Mesenchymal stem cell (in vitro differentiated cells and primary cell): ENCODE measurements around the gene TMEM123.

Experiments used
- DNase-seq: peaks from one replicate; pipeline ENCODE4 v3.0.0-alpha.2; 2013
- H2AFZ ChIP-seq: one replicate; pipeline ENCODE4 v1.6.1; 2013; ENCODE audit warnings: low read depth, mild to moderate bottlenecking, control low read depth, inconsistent platforms, low read length, moderate library complexity
- H2AK5ac ChIP-seq: 2 replicates; pipeline ENCODE4 v1.6.1; 2013; ENCODE audit warnings: low read length, moderate library complexity, mild to moderate bottlenecking, inconsistent platforms; ENCODE audit not compliant: severe bottlenecking
- H2BK120ac ChIP-seq: one replicate; pipeline ENCODE4 v1.6.1; 2013; ENCODE audit warnings: low read depth, mild to moderate bottlenecking, inconsistent platforms, low read length, moderate library complexity
- H2BK12ac ChIP-seq, 2 experiments: one replicate each; pipeline ENCODE4 v1.6.1; 2013; ENCODE audit warnings: inconsistent platforms in 2 of 2, low read length in 2 of 2, mild to moderate bottlenecking in 2 of 2, moderate library complexity in 2 of 2, control low read depth in 1 of 2
- H2BK15ac ChIP-seq: one replicate; pipeline ENCODE4 v1.6.1; 2013; ENCODE audit warnings: mild to moderate bottlenecking, low read depth, inconsistent platforms; ENCODE audit not compliant: poor library complexity, severe bottlenecking
- H2BK5ac ChIP-seq: 2 replicates; pipeline ENCODE4 v1.6.1; 2013; ENCODE audit warnings: low read depth, mild to moderate bottlenecking, low read length, control low read depth, inconsistent platforms; ENCODE audit not compliant: poor library complexity, severe bottlenecking
- H3K14ac ChIP-seq, 2 experiments: one replicate each; pipeline ENCODE4 v1.6.1; 2013; ENCODE audit warnings: inconsistent platforms in 2 of 2, low read length in 2 of 2, control low read depth in 1 of 2, mild to moderate bottlenecking in 1 of 2, moderate library complexity in 1 of 2
- H3K18ac ChIP-seq, 2 experiments: one replicate each; pipeline ENCODE4 v1.6.1; 2013; ENCODE audit warnings: inconsistent platforms in 2 of 2, low read length in 2 of 2, control low read depth in 1 of 2, low read depth in 1 of 2, mild to moderate bottlenecking in 1 of 2
- H3K23ac ChIP-seq, 2 experiments: one replicate each; pipeline ENCODE4 v1.6.1; 2013; ENCODE audit warnings: inconsistent platforms in 2 of 2, low read length in 2 of 2, mild to moderate bottlenecking in 2 of 2, moderate library complexity in 2 of 2, control low read depth in 1 of 2
- H3K27ac ChIP-seq: 2 replicates; pipeline ENCODE4 v1.5.1; 2013; ENCODE audit warnings: mild to moderate bottlenecking, moderate library complexity, low read length, control low read depth, inconsistent platforms; ENCODE audit not compliant: poor library complexity, severe bottlenecking
- H3K27me3 ChIP-seq, 2 experiments: 2 replicates each; pipeline versions ENCODE4 v1.6.1 to v1.7.0; 2013; ENCODE audit warnings: low read length in 2 of 2, mild to moderate bottlenecking in 2 of 2, moderate library complexity in 2 of 2, control low read depth in 1 of 2, inconsistent platforms in 1 of 2; ENCODE audit not compliant: control insufficient read depth in 1 of 2, insufficient read depth in 1 of 2
- H3K36me3 ChIP-seq, 2 experiments: 2 replicates each; pipeline versions ENCODE4 v1.6.1 to v1.7.0; 2013; ENCODE audit warnings: low read length in 2 of 2, control low read depth in 1 of 2, inconsistent platforms in 1 of 2, low read depth in 1 of 2, mild to moderate bottlenecking in 1 of 2; ENCODE audit not compliant: insufficient read depth in 2 of 2, control insufficient read depth in 1 of 2
- H3K4ac ChIP-seq, 2 experiments: one replicate each; pipeline ENCODE4 v1.6.1; 2013; ENCODE audit warnings: inconsistent platforms in 2 of 2, low read length in 2 of 2, mild to moderate bottlenecking in 2 of 2, moderate library complexity in 2 of 2, control low read depth in 1 of 2, low read depth in 1 of 2
- H3K4me1 ChIP-seq: 2 replicates; pipeline ENCODE4 v1.6.1; 2013; ENCODE audit warnings: low read depth, low read length, control low read depth; ENCODE audit not compliant: control insufficient read depth, insufficient read depth
- H3K4me2 ChIP-seq: 2 replicates; pipeline ENCODE4 v1.6.1; 2013; ENCODE audit warnings: low read length, mild to moderate bottlenecking, inconsistent platforms; ENCODE audit not compliant: poor library complexity, severe bottlenecking
- H3K4me3 ChIP-seq, 2 experiments: 2 replicates each; pipeline versions ENCODE4 v1.5.1 to v1.7.0; 2013; ENCODE audit warnings: low read length in 2 of 2, mild to moderate bottlenecking in 2 of 2, control low read depth in 1 of 2, low read depth in 1 of 2; ENCODE audit not compliant: insufficient read depth in 1 of 2
- H3K79me1 ChIP-seq: replicated peaks from 2 replicates; pipeline ENCODE4 v1.6.1; 2013; ENCODE audit warnings: mild to moderate bottlenecking, control low read depth, low read length, inconsistent platforms; ENCODE audit not compliant: poor library complexity, severe bottlenecking
- H3K9ac ChIP-seq: 2 replicates; pipeline ENCODE4 v1.7.0; 2013; ENCODE audit warnings: mild to moderate bottlenecking, low read length, moderate library complexity
- H3K9me3 ChIP-seq: 2 replicates; pipeline ENCODE4 v1.7.0; 2013; ENCODE audit warnings: mild to moderate bottlenecking, low read length; ENCODE audit not compliant: control insufficient read depth
- H4K8ac ChIP-seq: one replicate; pipeline ENCODE4 v1.6.1; 2013; ENCODE audit warnings: inconsistent platforms, mild to moderate bottlenecking, low read length, moderate library complexity
- H4K91ac ChIP-seq: one replicate; pipeline ENCODE4 v1.6.1; 2013; ENCODE audit warnings: mild to moderate bottlenecking, low read length, inconsistent platforms
- WGBS: methylation state at CpG from one replicate; pipeline ENCODE4 v1.1.7; 2013; ENCODE audit warnings: mixed read lengths; 5-methylcytosine and 5-hydroxymethylcytosine counted together

TMEM123 gene

DNA sequence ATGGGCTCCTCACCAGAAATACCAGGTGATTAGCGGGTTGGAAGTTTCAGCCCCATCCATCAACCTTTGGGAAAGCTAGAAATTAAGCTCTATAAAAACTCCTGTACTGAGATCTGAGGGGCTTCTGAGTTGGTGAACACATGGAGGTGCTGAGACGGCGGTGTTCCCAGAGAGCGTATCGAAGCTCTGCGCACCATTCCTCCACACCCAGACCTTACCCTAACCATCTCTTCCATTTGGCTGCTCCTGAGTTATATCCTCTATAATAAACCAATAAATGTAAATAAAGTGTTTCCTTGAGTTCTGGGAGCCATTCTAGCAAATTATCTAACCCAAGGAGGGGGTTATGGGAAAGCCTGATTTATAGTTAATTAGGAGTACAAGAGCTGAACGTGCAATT, 41.4 kb downstream of the TMEM123 start:
- peaks cover 10 to 26% of the 10 kb centered on the region in 2 experiments for H3K36me3 ChIP-seq
- no peak overlapping the region for H2BK120ac ChIP-seq
- H3K9me3 ChIP-seq = peaks cover 6% of the 10 kb centered on the region
- no peak overlapping the region for H3K9ac ChIP-seq
- no peaks in the 10 kb centered on the region for H3K27me3 ChIP-seq
- peaks cover 26% of the 10 kb centered on the region for H3K79me1 ChIP-seq
- no peak overlapping the region for H3K4me3 ChIP-seq
- H3K27ac ChIP-seq = no peak overlapping the region
- no peak overlapping the region for H2BK12ac ChIP-seq
- peaks cover 2% of the 10 kb centered on the region for H3K4me1 ChIP-seq
- WGBS = 89% methylated on average over 5 of the region's 7 CpGs
- H4K91ac ChIP-seq = no peak overlapping the region
- H3K23ac ChIP-seq = no peak overlapping the region
- no peak overlapping the region for H3K4ac ChIP-seq
- H3K4me2 ChIP-seq = no peak overlapping the region
- no peak overlapping the region for H2BK5ac ChIP-seq
- no peak overlapping the region for H2BK15ac ChIP-seq
- no peak overlapping the region for H2AFZ ChIP-seq
- no peak overlapping the region for H3K14ac ChIP-seq
- H4K8ac ChIP-seq = no peak overlapping the region
- H2AK5ac ChIP-seq = no peak overlapping the region
- no peak overlapping the region for H3K18ac ChIP-seq
- DNase-seq = no peak

DNA sequence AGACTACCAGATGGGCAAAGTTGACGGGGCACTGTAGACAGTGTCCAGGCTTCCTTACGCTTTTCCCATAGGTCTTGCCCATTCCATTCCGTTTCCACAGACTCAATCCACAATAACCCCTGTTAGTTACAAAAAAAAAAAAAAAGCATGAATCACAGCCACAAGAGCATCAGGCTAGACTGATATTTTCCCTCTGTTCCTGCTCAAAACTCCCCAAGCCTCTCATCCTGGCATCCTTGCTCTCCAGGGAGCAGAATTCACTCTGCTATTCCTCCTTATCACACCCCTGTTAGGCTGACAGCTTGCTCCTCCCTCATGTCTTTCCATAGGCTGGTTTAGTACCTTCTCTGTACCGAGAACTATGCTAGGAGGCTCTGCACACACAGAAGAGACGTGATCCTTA, 42.2 kb downstream of the TMEM123 start:
- Histone ChIP-seq H2AK5ac (no peak overlapping the region), H3K23ac (no peak overlapping the region), H3K4me3 (no peak overlapping the region), H3K4me2 (no peak overlapping the region), H2BK5ac (no peak overlapping the region), H2BK12ac (no peak overlapping the region), H4K8ac (peak overlapping the region; percentile 38), H3K4ac (no peak overlapping the region), H4K91ac (no peak overlapping the region), H2BK15ac (no peak overlapping the region), H3K79me1 (peaks cover 27% of the 10 kb centered on the region), H3K18ac (peak overlapping the region in 1 of 2 experiments; percentile 3), H3K9me3 (peaks cover 6% of the 10 kb centered on the region), H2BK120ac (no peak overlapping the region), H3K14ac (no peak overlapping the region), H3K27me3 (no peaks in the 10 kb centered on the region), H3K9ac (no peak overlapping the region), H3K27ac (no peak overlapping the region), H3K4me1 (peaks cover 2% of the 10 kb centered on the region), H2AFZ (no peak overlapping the region), H3K36me3 (peaks cover 13 to 33% of the 10 kb centered on the region in 2 experiments)
- WGBS = 53% methylated on average over 5 of the region's 5 CpGs
- DNase-seq = peak; percentile 89

DNA sequence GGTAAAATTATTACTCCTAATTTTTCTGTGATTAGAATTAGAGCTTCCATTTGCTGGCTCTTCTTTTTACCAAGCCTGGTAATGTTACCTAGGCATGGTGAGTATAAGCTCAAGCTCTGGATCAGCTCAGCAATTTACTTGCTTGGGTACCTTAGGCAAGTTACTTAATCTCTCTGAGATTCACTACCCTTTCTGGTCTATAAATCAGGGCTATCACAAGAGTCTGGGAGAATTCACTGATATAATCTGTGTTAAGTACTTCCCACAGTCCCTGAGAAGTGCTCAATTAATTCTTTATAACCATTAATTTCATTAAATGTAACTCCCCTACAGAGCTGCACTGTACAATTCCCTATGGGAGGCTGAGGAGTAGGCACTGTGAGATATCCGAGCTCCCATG, 44.2 kb downstream of the TMEM123 start:
- DNase-seq = no peak
- H3K27ac ChIP-seq = no peak overlapping the region
- no peak overlapping the region for H3K14ac ChIP-seq
- H2BK120ac ChIP-seq = no peak overlapping the region
- peaks cover 2% of the 10 kb centered on the region for H3K4me1 ChIP-seq
- WGBS = 96% methylated on average over 1 of the region's 1 CpG
- H4K8ac ChIP-seq = no peak overlapping the region
- no peak overlapping the region for H3K9ac ChIP-seq
- H2BK5ac ChIP-seq = no peak overlapping the region
- peaks cover 12 to 37% of the 10 kb centered on the region in 2 experiments for H3K36me3 ChIP-seq
- no peak overlapping the region for H3K4me2 ChIP-seq
- H3K18ac ChIP-seq = no peak overlapping the region
- no peak overlapping the region for H4K91ac ChIP-seq
- H3K4me3 ChIP-seq = no peak overlapping the region
- H3K23ac ChIP-seq = no peak overlapping the region
- no peak overlapping the region for H3K4ac ChIP-seq
- H2BK12ac ChIP-seq = no peak overlapping the region
- no peaks in the 10 kb centered on the region for H3K27me3 ChIP-seq
- no peak overlapping the region for H2AK5ac ChIP-seq
- H3K9me3 ChIP-seq = no peaks in the 10 kb centered on the region
- H2AFZ ChIP-seq = no peak overlapping the region
- H3K79me1 ChIP-seq = peaks cover 32% of the 10 kb centered on the region
- no peak overlapping the region for H2BK15ac ChIP-seq

GRCh38 chr11:102407901-102408300, 44.7 kb downstream of the TMEM123 start:
- Histone ChIP-seq H3K9ac (no peak overlapping the region), H3K23ac (no peak overlapping the region), H3K4me2 (no peak overlapping the region), H3K27me3 (no peaks in the 10 kb centered on the region), H4K91ac (no peak overlapping the region), H2BK5ac (no peak overlapping the region), H3K4ac (no peak overlapping the region), H4K8ac (no peak overlapping the region), H3K27ac (no peak overlapping the region), H3K4me1 (peaks cover 2% of the 10 kb centered on the region), H3K18ac (no peak overlapping the region), H3K36me3 (peaks cover 12 to 38% of the 10 kb centered on the region in 2 experiments), H2AK5ac (no peak overlapping the region), H3K14ac (no peak overlapping the region), H3K9me3 (no peaks in the 10 kb centered on the region), H2AFZ (no peak overlapping the region), H2BK15ac (no peak overlapping the region), H2BK12ac (no peak overlapping the region), H3K79me1 (peaks cover 31% of the 10 kb centered on the region), H2BK120ac (no peak overlapping the region), H3K4me3 (no peak overlapping the region)
- no peak for DNase-seq
- no CpG with 5 or more reads among the region's 3 CpGs for WGBS
